ENCODE results near the gene GAPVD1. TPM values are rescaled to one million over a fixed set of nuclear protein-coding genes. Genes with fewer than 3 reads are reported as not detected.

GAPVD1 gene
- total RNA-seq, 1 experiment from 2014 or later = 33.3 TPM

DNA sequence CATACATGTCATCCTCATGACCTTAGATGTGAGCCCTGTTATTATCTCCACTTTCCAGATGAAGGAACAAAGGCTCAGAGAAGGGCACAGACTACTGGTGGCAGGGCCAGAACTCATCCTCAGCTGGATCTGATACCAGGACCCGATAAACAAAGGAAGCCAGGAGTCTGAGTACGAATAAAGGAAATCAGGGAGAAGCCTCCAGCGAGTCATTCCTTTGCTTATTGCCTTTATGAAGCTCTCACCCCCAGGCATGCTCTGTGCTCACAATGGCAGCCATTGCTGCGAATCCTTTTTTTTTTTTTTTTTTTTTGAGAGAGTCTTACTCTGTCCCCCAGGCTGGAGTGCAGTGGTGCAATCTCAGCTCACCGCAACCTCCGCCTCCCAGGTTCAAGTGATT, 130.1 kb downstream of the GAPVD1 start (continued):
- TF ChIP-seq, protein P1, sequence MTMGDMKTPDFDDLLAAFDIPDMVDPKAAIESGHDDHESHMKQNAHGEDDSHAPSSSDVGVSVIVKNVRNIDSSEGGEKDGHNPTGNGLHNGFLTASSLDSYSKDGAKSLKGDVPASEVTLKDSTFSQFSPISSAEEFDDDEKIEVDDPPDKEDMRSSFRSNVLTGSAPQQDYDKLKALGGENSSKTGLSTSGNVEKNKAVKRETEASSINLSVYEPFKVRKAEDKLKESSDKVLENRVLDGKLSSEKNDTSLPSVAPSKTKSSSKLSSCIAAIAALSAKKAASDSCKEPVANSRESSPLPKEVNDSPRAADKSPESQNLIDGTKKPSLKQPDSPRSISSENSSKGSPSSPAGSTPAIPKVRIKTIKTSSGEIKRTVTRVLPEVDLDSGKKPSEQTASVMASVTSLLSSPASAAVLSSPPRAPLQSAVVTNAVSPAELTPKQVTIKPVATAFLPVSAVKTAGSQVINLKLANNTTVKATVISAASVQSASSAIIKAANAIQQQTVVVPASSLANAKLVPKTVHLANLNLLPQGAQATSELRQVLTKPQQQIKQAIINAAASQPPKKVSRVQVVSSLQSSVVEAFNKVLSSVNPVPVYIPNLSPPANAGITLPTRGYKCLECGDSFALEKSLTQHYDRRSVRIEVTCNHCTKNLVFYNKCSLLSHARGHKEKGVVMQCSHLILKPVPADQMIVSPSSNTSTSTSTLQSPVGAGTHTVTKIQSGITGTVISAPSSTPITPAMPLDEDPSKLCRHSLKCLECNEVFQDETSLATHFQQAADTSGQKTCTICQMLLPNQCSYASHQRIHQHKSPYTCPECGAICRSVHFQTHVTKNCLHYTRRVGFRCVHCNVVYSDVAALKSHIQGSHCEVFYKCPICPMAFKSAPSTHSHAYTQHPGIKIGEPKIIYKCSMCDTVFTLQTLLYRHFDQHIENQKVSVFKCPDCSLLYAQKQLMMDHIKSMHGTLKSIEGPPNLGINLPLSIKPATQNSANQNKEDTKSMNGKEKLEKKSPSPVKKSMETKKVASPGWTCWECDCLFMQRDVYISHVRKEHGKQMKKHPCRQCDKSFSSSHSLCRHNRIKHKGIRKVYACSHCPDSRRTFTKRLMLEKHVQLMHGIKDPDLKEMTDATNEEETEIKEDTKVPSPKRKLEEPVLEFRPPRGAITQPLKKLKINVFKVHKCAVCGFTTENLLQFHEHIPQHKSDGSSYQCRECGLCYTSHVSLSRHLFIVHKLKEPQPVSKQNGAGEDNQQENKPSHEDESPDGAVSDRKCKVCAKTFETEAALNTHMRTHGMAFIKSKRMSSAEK (CRISPR knock-in tag; IDR thresholded peaks at IDR 0.05; ENCODE audit: borderline replicate concordance) = no peak
- TF ChIP-seq FOXJ3 (CRISPR knock-in tag; IDR thresholded peaks at IDR 0.05; ENCODE audit: borderline replicate concordance) = no peak
- no peak for TF ChIP-seq PRRX2 (CRISPR knock-in tag; IDR thresholded peaks at IDR 0.05)
- TF ChIP-seq ZNF219 (CRISPR knock-in tag; IDR thresholded peaks at IDR 0.05; ENCODE audit: borderline replicate concordance) = no peak
- TF ChIP-seq SP1 (CRISPR knock-in tag; conservative IDR thresholded peaks at IDR 0.05) = no peak
- TF ChIP-seq, protein P2, sequence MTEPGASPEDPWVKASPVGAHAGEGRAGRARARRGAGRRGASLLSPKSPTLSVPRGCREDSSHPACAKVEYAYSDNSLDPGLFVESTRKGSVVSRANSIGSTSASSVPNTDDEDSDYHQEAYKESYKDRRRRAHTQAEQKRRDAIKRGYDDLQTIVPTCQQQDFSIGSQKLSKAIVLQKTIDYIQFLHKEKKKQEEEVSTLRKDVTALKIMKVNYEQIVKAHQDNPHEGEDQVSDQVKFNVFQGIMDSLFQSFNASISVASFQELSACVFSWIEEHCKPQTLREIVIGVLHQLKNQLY (CRISPR knock-in tag; IDR thresholded peaks at IDR 0.05) = no peak
- TF ChIP-seq, protein P3, sequence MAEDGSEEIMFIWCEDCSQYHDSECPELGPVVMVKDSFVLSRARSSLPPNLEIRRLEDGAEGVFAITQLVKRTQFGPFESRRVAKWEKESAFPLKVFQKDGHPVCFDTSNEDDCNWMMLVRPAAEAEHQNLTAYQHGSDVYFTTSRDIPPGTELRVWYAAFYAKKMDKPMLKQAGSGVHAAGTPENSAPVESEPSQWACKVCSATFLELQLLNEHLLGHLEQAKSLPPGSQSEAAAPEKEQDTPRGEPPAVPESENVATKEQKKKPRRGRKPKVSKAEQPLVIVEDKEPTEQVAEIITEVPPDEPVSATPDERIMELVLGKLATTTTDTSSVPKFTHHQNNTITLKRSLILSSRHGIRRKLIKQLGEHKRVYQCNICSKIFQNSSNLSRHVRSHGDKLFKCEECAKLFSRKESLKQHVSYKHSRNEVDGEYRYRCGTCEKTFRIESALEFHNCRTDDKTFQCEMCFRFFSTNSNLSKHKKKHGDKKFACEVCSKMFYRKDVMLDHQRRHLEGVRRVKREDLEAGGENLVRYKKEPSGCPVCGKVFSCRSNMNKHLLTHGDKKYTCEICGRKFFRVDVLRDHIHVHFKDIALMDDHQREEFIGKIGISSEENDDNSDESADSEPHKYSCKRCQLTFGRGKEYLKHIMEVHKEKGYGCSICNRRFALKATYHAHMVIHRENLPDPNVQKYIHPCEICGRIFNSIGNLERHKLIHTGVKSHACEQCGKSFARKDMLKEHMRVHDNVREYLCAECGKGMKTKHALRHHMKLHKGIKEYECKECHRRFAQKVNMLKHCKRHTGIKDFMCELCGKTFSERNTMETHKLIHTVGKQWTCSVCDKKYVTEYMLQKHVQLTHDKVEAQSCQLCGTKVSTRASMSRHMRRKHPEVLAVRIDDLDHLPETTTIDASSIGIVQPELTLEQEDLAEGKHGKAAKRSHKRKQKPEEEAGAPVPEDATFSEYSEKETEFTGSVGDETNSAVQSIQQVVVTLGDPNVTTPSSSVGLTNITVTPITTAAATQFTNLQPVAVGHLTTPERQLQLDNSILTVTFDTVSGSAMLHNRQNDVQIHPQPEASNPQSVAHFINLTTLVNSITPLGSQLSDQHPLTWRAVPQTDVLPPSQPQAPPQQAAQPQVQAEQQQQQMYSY (CRISPR knock-in tag; IDR thresholded peaks at IDR 0.05) = no peak
- TF ChIP-seq, protein P4, sequence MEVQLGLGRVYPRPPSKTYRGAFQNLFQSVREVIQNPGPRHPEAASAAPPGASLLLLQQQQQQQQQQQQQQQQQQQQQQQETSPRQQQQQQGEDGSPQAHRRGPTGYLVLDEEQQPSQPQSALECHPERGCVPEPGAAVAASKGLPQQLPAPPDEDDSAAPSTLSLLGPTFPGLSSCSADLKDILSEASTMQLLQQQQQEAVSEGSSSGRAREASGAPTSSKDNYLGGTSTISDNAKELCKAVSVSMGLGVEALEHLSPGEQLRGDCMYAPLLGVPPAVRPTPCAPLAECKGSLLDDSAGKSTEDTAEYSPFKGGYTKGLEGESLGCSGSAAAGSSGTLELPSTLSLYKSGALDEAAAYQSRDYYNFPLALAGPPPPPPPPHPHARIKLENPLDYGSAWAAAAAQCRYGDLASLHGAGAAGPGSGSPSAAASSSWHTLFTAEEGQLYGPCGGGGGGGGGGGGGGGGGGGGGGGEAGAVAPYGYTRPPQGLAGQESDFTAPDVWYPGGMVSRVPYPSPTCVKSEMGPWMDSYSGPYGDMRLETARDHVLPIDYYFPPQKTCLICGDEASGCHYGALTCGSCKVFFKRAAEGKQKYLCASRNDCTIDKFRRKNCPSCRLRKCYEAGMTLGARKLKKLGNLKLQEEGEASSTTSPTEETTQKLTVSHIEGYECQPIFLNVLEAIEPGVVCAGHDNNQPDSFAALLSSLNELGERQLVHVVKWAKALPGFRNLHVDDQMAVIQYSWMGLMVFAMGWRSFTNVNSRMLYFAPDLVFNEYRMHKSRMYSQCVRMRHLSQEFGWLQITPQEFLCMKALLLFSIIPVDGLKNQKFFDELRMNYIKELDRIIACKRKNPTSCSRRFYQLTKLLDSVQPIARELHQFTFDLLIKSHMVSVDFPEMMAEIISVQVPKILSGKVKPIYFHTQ (CRISPR knock-in tag; IDR thresholded peaks at IDR 0.05) = no peak
- TF ChIP-seq MYBL2 (CRISPR knock-in tag; IDR thresholded peaks at IDR 0.05) = no peak

GRCh38 chr9:125393426-125393825, 131.8 kb downstream of the GAPVD1 start:
- Mint-ChIP-seq H3K4me3 (no peak overlapping the region), H3K27ac (no peak overlapping the region), H3K27me3 (ENCODE audit: low read depth) (peaks cover 59% of the 10 kb centered on the region), H3K9me3 (no peaks in the 10 kb centered on the region; the same call in 1 of the 2 replicates), H3K4me1 (peaks cover 8% of the 10 kb centered on the region; the same call in 1 of the 2 replicates), H3K36me3 (no peaks in the 10 kb centered on the region)
- POLR2A ChIA-PET = no interaction called here
- no peak for ATAC-seq
- DNase-seq (ENCODE audit: low spot score) = no peak
- CTCF ChIA-PET = interaction anchor here (1.5 kb wide), 1 partner anchor 14 kb away, joined by 6 read pairs; no protein-coding TSS in a partner anchor
- TF ChIP-seq, protein P5, sequence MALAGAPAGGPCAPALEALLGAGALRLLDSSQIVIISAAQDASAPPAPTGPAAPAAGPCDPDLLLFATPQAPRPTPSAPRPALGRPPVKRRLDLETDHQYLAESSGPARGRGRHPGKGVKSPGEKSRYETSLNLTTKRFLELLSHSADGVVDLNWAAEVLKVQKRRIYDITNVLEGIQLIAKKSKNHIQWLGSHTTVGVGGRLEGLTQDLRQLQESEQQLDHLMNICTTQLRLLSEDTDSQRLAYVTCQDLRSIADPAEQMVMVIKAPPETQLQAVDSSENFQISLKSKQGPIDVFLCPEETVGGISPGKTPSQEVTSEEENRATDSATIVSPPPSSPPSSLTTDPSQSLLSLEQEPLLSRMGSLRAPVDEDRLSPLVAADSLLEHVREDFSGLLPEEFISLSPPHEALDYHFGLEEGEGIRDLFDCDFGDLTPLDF (CRISPR knock-in tag; IDR thresholded peaks at IDR 0.05) = no peak
- TF ChIP-seq SMAD4 (CRISPR knock-in tag; IDR thresholded peaks at IDR 0.05) = no peak
- TF ChIP-seq, protein P6, sequence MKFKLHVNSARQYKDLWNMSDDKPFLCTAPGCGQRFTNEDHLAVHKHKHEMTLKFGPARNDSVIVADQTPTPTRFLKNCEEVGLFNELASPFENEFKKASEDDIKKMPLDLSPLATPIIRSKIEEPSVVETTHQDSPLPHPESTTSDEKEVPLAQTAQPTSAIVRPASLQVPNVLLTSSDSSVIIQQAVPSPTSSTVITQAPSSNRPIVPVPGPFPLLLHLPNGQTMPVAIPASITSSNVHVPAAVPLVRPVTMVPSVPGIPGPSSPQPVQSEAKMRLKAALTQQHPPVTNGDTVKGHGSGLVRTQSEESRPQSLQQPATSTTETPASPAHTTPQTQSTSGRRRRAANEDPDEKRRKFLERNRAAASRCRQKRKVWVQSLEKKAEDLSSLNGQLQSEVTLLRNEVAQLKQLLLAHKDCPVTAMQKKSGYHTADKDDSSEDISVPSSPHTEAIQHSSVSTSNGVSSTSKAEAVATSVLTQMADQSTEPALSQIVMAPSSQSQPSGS (CRISPR knock-in tag; IDR thresholded peaks at IDR 0.05; ENCODE audit: borderline replicate concordance, low read depth) = no peak
- no peak for TF ChIP-seq ERG (CRISPR knock-in tag; IDR thresholded peaks at IDR 0.05)
- no peak for TF ChIP-seq ETV6 (CRISPR knock-in tag; IDR thresholded peaks at IDR 0.05)
- TF ChIP-seq, protein P3 (CRISPR knock-in tag; IDR thresholded peaks at IDR 0.05) = no peak
- no peak for TF ChIP-seq USF2 (CRISPR knock-in tag; IDR thresholded peaks at IDR 0.05)
